K562 (cell line): ENCODE results near the gene RCC2. TPM values are rescaled to one million over a fixed set of nuclear protein-coding genes. Genes with fewer than 3 reads are reported as not detected.

Source experiments
- ATF7 ChIP-seq: fragments of 450-650 bp; IDR thresholded peaks from 2 replicates; pipeline ENCODE4 v1.7.1; 2014; ENCODE audit warnings: mild to moderate bottlenecking, moderate library complexity
- BRD9 ChIP-seq: fragments of 450-650 bp; IDR thresholded peaks from 2 replicates; pipeline ENCODE4 v1.6.1; 2018; ENCODE audit warnings: low read depth; ENCODE audit not compliant: partially characterized antibody
- CHD1 ChIP-seq: fragments of 200-600 bp; sonication (generic); IDR thresholded peaks from one replicate; pipeline ENCODE4 v1.6.1; 2012; ENCODE audit warnings: mild to moderate bottlenecking, moderate library complexity, low read length, inconsistent platforms
- FIP1L1 ChIP-seq: fragments of 200-400 bp; formaldehyde crosslinking; IDR thresholded peaks from 2 replicates; pipeline ENCODE4 v1.6.1; 2018; ENCODE audit warnings: mild to moderate bottlenecking, low read depth, low read length; ENCODE audit not compliant: poor library complexity, severe bottlenecking
- FOXA1 ChIP-seq: fragments of 450-650 bp; IDR thresholded peaks from 2 replicates; pipeline ENCODE4 v1.6.1; 2016; ENCODE audit warnings: mild to moderate bottlenecking, borderline replicate concordance
- GTF2A2 ChIP-seq: IDR thresholded peaks from 2 replicates; pipeline ENCODE4 v1.6.1; 2016; ENCODE audit warnings: mild to moderate bottlenecking, missing genetic modification characterization, missing compliant biosample characterization
- HNRNPUL1 ChIP-seq: fragments of 200-400 bp; formaldehyde crosslinking; IDR thresholded peaks from 2 replicates; pipeline ENCODE4 v1.6.1; 2017; ENCODE audit warnings: low read length
- NR2C1 ChIP-seq, 2 experiments: fragments of 450-650 bp; IDR thresholded peaks; 2 replicates each; pipeline ENCODE4 v1.6.1; 2017; ENCODE audit warnings: mild to moderate bottlenecking in 2 of 2, antibody characterized with exemption in 1 of 2, inconsistent platforms in 1 of 2, missing compliant biosample characterization in 1 of 2, missing genetic modification characterization in 1 of 2
- NR2F6 ChIP-seq: fragments of 450-650 bp; formaldehyde crosslinking; IDR thresholded peaks from 2 replicates; pipeline ENCODE4 v1.4.0; 2020; ENCODE audit warnings: mild to moderate bottlenecking
- PTRF ChIP-seq: fragments of 450-650 bp; IDR thresholded peaks from 2 replicates; pipeline ENCODE4 v1.6.1; 2016; ENCODE audit warnings: mild to moderate bottlenecking, missing genetic modification characterization, missing compliant biosample characterization
- RBM34 ChIP-seq: fragments of 200-400 bp; formaldehyde crosslinking; IDR thresholded peaks from 2 replicates; pipeline ENCODE4 v1.6.1; 2018; ENCODE audit warnings: low read length, borderline replicate concordance; ENCODE audit not compliant: insufficient read depth
- SIRT6 ChIP-seq: IDR thresholded peaks from one replicate; pipeline ENCODE4 v1.6.1; 2012; ENCODE audit warnings: low read depth, mild to moderate bottlenecking, control low read depth, inconsistent platforms, low read length, moderate library complexity
- SMARCE1 ChIP-seq: fragments of 450-650 bp; IDR thresholded peaks from 2 replicates; pipeline ENCODE4 v1.7.1; 2016; ENCODE audit warnings: mild to moderate bottlenecking
- SREBF2 ChIP-seq: sonication (generic); formaldehyde crosslinking; IDR thresholded peaks from 2 replicates; pipeline ENCODE4 v1.4.0; 2020; ENCODE audit warnings: mild to moderate bottlenecking, missing genetic modification reagents
- TARDBP ChIP-seq: fragments of 450-650 bp; IDR thresholded peaks from 2 replicates; pipeline ENCODE4 v1.6.1; 2016
- ZNF253 ChIP-seq: fragments of 250-450 bp; sonication (Bioruptor Pico); conservative IDR thresholded peaks from 2 replicates; pipeline ENCODE4 v1.6.1; 2021; ENCODE audit warnings: mild to moderate bottlenecking
- ZNF586 ChIP-seq: fragments of 450-650 bp; formaldehyde crosslinking; conservative IDR thresholded peaks from 2 replicates; pipeline ENCODE4 v1.4.0; 2020; ENCODE audit warnings: mild to moderate bottlenecking, moderate library complexity
- polyA plus RNA-seq, 8 experiments: library from polyadenylated mRNA; depleted of rRNA in 4 of 8; stranded (reverse) in 5 of 8; unstranded in 3 of 8; fragments of >200 nt; fragmentation: Nextera tagmentation in 2 of 8; fragmentation: Illumina TruSeq in 1 of 8; extraction: Ambion mirVana in 2 of 8; extraction: Trizol in 1 of 8; gene quantifications; 2 replicates each; pipeline versions ENCODE4 v1.2.1 to v1.2.3, GENCODE V29; 2011 to 2014; ENCODE audit warnings: inconsistent platforms in 1 of 8, missing spikeins in 1 of 8
- total RNA-seq, 7 experiments: library from RNA; depleted of rRNA in 6 of 7; stranded (reverse); fragments of >200 nt in 6 of 7; fragmentation: Illumina TruSeq in 2 of 7; extraction: Trizol in 2 of 7; gene quantifications; 2 replicates each; pipeline versions ENCODE4 v1.2.1 to v1.2.3, GENCODE V29; 2011 to 2021; ENCODE audit warnings: low replicate concordance in 1 of 7
- TF ChIP-seq, protein P1 (sequence below): fragments of 250-450 bp; sonication (Bioruptor Pico); IDR thresholded peaks from 2 replicates; pipeline ENCODE4 v1.5.1; 2021; ENCODE audit warnings: mild to moderate bottlenecking
- TF ChIP-seq, protein P2 (sequence below), 3 experiments: fragments of 200-800 bp in 1 of 3; fragments of 250-450 bp in 1 of 3; fragments of 450-650 bp in 1 of 3; sonication (Bioruptor Pico) in 1 of 3; sonication (Bioruptor generic) in 1 of 3; formaldehyde crosslinking in 1 of 3; IDR thresholded peaks; 2 replicates each; pipeline versions ENCODE4 v1.6.1 to v1.8.0; 2016 to 2022; ENCODE audit warnings: mild to moderate bottlenecking in 2 of 3, missing genetic modification characterization in 2 of 3, missing compliant biosample characterization in 1 of 3, moderate library complexity in 1 of 3
- TF ChIP-seq, protein P3 (sequence below): sonication (generic); formaldehyde crosslinking; IDR thresholded peaks from 2 replicates; pipeline ENCODE4 v1.8.1; 2022; ENCODE audit warnings: missing genetic modification reagents
- TF ChIP-seq, protein P4 (sequence below): sonication (generic); formaldehyde crosslinking; IDR thresholded peaks from 2 replicates; pipeline ENCODE4 v1.8.0; 2022; ENCODE audit warnings: missing genetic modification reagents, mild to moderate bottlenecking, moderate library complexity, borderline replicate concordance

RCC2 gene
- total and polyA plus RNA-seq, 9 of the 15 experiments (the other 6 are each of a cell fraction or from before 2014, with no cell fraction given) = 31.8 to 292 (median 116) TPM

DNA sequence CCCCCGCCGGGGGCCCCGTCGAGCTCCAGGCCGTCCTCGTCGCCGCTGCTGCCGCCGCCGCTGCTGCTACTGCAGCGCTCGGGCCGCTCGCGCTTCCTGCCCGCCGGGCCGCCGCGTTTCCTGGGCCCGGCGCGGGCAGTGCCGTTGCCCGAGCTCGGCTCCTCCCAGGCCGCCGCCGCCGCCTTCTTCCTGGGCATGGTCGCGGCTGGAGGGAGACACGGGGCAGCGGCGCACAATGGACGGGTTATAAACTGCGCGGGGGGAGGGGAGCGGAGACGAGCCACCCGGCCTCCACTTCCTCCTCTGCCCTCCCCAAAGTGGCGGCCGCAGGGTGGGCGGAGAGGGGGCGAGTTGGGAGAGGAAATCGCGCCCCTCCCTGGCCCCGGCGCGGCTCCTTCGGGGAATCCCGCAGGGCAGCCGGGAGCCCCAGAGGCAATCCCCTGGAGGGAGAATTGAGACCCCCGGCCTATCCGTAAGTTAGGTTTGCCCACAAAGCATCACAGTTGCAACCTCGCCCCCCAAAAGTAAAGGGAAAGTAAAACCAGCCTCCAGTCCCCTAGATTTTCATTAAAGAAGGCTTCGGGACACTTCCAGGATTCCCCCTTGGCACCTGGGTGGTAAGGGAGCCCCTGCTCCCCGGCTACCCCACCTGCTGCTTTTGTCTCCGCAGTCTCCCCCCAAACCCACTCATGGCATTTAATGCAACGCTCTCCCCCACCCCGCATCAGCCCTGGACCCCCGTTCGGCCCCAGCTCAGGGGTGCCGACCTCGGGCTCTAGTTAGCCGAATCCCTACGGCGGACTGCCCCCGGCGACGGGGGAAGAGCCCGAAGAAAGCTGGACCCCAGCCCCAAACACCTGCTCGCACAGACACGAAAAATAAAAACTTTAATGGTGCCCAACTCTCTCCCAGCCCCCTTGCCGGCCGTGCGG is 893 bp downstream of the RCC2 start (continued):
- TF ChIP-seq SREBF2 (CRISPR knock-in tag) (no peak), NR2F6 (CRISPR knock-in tag) (no peak), SIRT6 (no peak), ATF7 (peak; percentile 24; the same call in 1 of the 2 replicates), BRD9 (peak; percentile 29), SMARCE1 (no peak), HNRNPUL1 (no peak), RBM34 (no peak), GTF2A2 (tag) (no peak), FOXA1 (no peak), FIP1L1 (peak; percentile 71), TARDBP (no peak), NR2C1 (IDR thresholded peaks at IDR 0.05) (no peak), NR2C1 (tag; IDR thresholded peaks at IDR 0.05) (no peak), PTRF (no peak), ZNF586 (CRISPR knock-in tag) (no peak), ZNF253 (CRISPR knock-in tag) (no peak), CHD1 (peak; percentile 92)
- TF ChIP-seq, protein P1, sequence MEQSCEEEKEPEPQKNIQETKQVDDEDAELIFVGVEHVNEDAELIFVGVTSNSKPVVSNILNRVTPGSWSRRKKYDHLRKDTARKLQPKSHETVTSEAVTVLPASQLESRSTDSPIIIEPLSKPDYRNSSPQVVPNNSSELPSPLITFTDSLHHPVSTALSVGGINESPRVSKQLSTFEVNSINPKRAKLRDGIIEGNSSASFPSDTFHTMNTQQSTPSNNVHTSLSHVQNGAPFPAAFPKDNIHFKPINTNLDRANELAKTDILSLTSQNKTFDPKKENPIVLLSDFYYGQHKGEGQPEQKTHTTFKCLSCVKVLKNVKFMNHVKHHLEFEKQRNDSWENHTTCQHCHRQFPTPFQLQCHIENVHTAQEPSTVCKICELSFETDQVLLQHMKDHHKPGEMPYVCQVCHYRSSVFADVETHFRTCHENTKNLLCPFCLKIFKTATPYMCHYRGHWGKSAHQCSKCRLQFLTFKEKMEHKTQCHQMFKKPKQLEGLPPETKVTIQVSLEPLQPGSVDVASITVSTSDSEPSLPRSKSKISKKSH (CRISPR knock-in tag) = no peak
- TF ChIP-seq, protein P2, sequence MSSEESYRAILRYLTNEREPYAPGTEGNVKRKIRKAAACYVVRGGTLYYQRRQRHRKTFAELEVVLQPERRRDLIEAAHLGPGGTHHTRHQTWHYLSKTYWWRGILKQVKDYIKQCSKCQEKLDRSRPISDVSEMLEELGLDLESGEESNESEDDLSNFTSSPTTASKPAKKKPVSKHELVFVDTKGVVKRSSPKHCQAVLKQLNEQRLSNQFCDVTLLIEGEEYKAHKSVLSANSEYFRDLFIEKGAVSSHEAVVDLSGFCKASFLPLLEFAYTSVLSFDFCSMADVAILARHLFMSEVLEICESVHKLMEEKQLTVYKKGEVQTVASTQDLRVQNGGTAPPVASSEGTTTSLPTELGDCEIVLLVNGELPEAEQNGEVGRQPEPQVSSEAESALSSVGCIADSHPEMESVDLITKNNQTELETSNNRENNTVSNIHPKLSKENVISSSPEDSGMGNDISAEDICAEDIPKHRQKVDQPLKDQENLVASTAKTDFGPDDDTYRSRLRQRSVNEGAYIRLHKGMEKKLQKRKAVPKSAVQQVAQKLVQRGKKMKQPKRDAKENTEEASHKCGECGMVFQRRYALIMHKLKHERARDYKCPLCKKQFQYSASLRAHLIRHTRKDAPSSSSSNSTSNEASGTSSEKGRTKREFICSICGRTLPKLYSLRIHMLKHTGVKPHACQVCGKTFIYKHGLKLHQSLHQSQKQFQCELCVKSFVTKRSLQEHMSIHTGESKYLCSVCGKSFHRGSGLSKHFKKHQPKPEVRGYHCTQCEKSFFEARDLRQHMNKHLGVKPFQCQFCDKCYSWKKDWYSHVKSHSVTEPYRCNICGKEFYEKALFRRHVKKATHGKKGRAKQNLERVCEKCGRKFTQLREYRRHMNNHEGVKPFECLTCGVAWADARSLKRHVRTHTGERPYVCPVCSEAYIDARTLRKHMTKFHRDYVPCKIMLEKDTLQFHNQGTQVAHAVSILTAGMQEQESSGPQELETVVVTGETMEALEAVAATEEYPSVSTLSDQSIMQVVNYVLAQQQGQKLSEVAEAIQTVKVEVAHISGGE (CRISPR knock-in tag; IDR thresholded peaks at IDR 0.05) = no peak
- TF ChIP-seq, protein P3, sequence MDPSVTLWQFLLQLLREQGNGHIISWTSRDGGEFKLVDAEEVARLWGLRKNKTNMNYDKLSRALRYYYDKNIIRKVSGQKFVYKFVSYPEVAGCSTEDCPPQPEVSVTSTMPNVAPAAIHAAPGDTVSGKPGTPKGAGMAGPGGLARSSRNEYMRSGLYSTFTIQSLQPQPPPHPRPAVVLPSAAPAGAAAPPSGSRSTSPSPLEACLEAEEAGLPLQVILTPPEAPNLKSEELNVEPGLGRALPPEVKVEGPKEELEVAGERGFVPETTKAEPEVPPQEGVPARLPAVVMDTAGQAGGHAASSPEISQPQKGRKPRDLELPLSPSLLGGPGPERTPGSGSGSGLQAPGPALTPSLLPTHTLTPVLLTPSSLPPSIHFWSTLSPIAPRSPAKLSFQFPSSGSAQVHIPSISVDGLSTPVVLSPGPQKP (CRISPR knock-in tag) = no peak
- TF ChIP-seq, protein P4, sequence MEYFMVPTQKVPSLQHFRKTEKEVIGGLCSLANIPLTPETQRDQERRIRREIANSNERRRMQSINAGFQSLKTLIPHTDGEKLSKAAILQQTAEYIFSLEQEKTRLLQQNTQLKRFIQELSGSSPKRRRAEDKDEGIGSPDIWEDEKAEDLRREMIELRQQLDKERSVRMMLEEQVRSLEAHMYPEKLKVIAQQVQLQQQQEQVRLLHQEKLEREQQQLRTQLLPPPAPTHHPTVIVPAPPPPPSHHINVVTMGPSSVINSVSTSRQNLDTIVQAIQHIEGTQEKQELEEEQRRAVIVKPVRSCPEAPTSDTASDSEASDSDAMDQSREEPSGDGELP (CRISPR knock-in tag) = peak; percentile 24; the same call in 1 of the 2 replicates
